ENCODE data around the gene CENPM. TPM values are rescaled to one million over a fixed set of nuclear protein-coding genes. Genes with fewer than 3 reads are reported as not detected.

CENPM gene
- polyA plus RNA-seq, 3 donors from 2014 or later = 4.3 to 9.3 (median 5.5) TPM

DNA sequence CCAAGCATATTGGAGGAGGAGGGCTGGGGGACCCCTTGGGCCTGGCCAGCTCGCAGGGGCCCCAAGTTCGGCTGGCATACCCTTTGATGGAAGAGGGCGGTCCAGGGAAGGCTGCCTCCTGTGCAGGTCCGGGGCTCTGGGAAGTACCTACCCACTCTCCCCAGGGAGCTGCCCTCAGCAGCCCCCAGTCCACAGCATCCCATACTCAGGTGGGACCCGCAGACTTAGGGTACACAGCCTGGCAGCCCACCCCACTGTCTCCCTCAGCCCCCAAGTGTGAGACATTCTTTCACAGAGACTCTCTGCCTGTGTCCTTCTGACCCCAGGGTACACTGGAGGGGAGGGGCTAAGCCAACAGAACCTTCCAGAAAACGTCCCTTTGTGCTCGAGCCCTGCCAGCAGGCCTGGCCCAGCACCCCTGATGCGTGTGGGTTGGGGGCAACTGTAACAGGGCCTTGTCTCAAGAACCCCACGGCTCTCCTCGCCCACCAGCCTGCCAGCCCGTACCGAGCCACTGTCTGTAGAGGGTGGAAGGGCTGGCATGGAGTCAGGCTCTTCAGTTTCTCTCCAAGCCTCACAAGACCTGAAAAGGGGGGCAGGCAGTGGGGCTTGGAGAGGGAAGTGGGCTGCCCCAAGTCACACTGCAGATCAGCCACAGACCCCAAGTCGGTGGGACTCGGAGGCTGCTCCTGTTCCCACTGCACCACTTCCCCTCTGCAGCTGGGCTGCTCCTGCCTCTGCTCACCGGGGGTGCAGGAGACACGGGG, 13.4 kb downstream of the CENPM start:
- Mint-ChIP-seq H3K27ac (no peak overlapping the region), H3K4me1 (no peaks in the 10 kb centered on the region), H3K36me3 (no peaks in the 10 kb centered on the region), H3K9me3 (no peaks in the 10 kb centered on the region), H3K4me3 (no peak overlapping the region), H3K27me3 (ENCODE audit: low read depth in 3 of 3) (no peaks in the 10 kb centered on the region)
- no peak for DNase-seq

DNA sequence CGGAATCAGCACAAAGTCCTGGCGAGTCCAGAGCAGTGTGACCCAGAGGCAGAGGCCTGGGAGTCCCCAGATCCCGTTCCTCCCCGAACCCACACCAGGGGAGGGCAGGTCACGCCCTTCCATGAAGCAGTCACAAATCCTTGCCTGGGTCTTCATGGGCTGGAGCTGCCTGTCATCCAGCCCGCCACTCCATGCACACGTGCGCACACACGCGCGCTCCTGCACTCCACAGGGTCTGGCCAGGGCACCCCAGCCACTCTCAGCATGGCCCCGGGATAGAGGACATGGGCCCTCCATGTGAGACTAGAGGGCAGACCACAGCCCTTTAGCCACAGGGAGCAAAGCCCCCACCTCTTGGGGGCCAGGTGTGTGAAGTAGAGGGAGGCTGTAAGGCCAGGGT, 14.6 kb downstream of the CENPM start:
- no peaks in the 10 kb centered on the region for H3K4me1 Mint-ChIP-seq
- H3K36me3 Mint-ChIP-seq = no peaks in the 10 kb centered on the region
- peaks cover 0 to 2% (median 2%) of the 10 kb centered on the region in 3 donors for H3K27me3 Mint-ChIP-seq (ENCODE audit: low read depth in 3 of 3)
- H3K9me3 Mint-ChIP-seq = no peaks in the 10 kb centered on the region
- no peak overlapping the region for H3K4me3 Mint-ChIP-seq
- no peak for DNase-seq
- no peak overlapping the region for H3K27ac Mint-ChIP-seq

DNA sequence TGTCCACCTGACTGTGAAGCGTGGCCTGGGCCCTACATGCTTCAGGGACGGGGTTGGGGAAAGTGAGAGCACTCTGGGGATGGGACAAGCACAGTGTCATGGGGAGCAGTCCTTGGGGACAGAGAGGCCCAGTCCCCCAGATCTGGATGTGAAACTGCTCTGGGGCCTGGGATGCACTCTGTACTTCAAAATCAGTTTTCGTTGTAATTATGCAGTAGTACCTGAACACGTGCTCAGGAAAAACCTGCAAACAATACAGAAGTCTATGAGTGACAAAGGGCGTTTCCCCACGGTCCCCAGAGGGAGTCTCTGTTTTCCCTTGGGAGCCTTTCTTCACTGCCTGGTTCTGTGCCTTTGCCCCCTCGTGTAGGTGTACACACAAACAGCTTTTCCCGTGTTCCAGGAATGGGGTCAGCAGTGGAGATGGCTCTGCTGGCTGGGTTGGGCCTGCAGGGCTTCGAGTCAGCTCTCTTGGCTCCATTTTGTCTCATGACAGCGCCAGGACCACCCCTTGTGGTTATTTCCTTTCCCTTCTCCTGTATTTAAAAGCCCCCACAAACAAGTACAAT, 15.2 kb downstream of the CENPM start:
- Mint-ChIP-seq H3K4me3 (no peak overlapping the region), H3K36me3 (no peaks in the 10 kb centered on the region), H3K27ac (peak overlapping the region in 1 of 6 donors; percentile 14), H3K9me3 (no peaks in the 10 kb centered on the region), H3K27me3 (ENCODE audit: low read depth in 3 of 3) (peaks cover 0 to 4% (median 2%) of the 10 kb centered on the region in 3 donors), H3K4me1 (no peaks in the 10 kb centered on the region)
- DNase-seq = no peak

DNA sequence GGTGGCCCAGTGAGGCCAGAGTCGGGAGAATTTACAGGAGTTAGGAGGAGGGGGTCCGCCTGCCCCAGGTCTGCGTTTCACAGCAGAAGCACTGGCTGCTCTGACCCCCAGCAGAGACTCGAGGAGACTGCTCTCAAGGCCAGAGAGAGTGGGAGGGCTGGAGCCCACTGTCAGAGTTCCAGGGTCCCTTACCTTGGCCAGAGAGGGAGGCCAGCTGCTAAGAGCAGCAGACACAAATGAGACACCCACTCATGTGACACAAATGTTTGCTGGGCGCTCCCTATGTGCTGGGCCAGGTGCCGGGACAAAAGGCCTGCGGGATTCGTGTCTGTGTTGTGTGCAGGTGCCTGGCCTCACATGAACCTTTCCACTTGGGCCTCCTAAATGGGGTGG, 17.5 kb downstream of the CENPM start:
- no peak for DNase-seq
- peaks cover 3 to 6% of the 10 kb centered on the region in 2 donors for H3K4me1 Mint-ChIP-seq
- no peaks in the 10 kb centered on the region for H3K9me3 Mint-ChIP-seq
- no peaks in the 10 kb centered on the region for H3K36me3 Mint-ChIP-seq
- H3K27ac Mint-ChIP-seq = no peak overlapping the region
- H3K4me3 Mint-ChIP-seq = no peak overlapping the region
- H3K27me3 Mint-ChIP-seq (ENCODE audit: low read depth in 3 of 3) = peaks cover 0 to 8% (median 5%) of the 10 kb centered on the region in 3 donors

GRCh38 chr22:41928593-41929417, 18.1 kb downstream of the CENPM start:
- Mint-ChIP-seq H3K9me3 (no peaks in the 10 kb centered on the region), H3K27ac (peak overlapping the region in 1 of 6 donors; percentile 53), H3K36me3 (no peaks in the 10 kb centered on the region), H3K4me3 (no peak overlapping the region), H3K27me3 (ENCODE audit: low read depth in 3 of 3) (peaks cover 0 to 9% (median 5%) of the 10 kb centered on the region in 3 donors), H3K4me1 (peaks cover 3 to 6% of the 10 kb centered on the region in 2 donors)
- no peak for DNase-seq

- Mint-ChIP-seq H3K9me3 (no peaks in the 10 kb centered on the region), H3K27me3 (ENCODE audit: low read depth in 3 of 3) (peaks cover 2 to 11% (median 5%) of the 10 kb centered on the region in 3 donors), H3K27ac (peak overlapping the region in 2 of 6 donors; percentile 51 to 53), H3K36me3 (no peaks in the 10 kb centered on the region), H3K4me3 (peak overlapping the region; percentile 17 to 53 (median 40)), H3K4me1 (peaks cover 3 to 6% of the 10 kb centered on the region in 2 donors)
- no peak for DNase-seq
These were observed 19.1 kb downstream of the CENPM start for GRCh38 chr22:41927813-41928212.

DNA sequence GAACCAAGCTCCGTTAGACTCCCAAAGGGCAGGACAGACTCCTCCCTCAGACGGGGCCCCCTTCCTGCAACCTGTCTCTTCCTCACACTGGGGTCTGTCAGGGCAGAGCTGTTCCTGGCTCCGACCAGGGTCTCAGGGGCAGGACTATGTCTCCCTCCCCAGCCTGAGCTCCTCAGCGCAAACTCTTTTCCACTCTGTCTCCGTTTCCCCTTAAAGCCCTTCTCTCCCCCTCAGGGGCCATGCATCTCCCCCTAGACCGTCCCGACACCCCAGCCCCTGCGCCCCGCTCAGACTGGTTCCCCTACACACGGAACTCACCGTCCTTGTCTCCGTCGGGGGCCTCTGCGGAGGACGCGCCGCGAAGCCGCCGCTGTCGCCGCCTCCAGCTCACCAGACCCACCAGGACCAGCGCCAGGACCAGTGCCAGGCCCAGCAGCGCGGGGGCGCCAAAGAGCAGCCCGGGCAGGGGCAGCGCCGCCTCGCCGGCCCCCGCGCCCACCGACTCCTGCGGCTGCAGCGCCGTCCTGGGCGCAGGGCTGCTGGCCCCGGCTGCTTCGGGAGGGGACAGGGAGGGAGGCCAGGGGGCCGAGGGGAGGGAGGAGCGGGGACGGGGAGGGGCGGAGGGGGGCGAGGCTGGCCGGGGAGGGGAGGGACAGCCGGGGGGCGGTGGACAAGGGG, 21.0 kb downstream of the CENPM start:
- no peak overlapping the region for H3K27ac Mint-ChIP-seq
- peak; percentile 62 to 70 (median 69) for DNase-seq
- peak overlapping the region; percentile 45 to 69 (median 64) for H3K4me3 Mint-ChIP-seq
- no peaks in the 10 kb centered on the region for H3K36me3 Mint-ChIP-seq
- H3K9me3 Mint-ChIP-seq = no peaks in the 10 kb centered on the region
- H3K4me1 Mint-ChIP-seq = peaks cover 3 to 6% of the 10 kb centered on the region in 2 donors
- H3K27me3 Mint-ChIP-seq (ENCODE audit: low read depth in 3 of 3) = peaks cover 2 to 11% (median 5%) of the 10 kb centered on the region in 3 donors

DNA sequence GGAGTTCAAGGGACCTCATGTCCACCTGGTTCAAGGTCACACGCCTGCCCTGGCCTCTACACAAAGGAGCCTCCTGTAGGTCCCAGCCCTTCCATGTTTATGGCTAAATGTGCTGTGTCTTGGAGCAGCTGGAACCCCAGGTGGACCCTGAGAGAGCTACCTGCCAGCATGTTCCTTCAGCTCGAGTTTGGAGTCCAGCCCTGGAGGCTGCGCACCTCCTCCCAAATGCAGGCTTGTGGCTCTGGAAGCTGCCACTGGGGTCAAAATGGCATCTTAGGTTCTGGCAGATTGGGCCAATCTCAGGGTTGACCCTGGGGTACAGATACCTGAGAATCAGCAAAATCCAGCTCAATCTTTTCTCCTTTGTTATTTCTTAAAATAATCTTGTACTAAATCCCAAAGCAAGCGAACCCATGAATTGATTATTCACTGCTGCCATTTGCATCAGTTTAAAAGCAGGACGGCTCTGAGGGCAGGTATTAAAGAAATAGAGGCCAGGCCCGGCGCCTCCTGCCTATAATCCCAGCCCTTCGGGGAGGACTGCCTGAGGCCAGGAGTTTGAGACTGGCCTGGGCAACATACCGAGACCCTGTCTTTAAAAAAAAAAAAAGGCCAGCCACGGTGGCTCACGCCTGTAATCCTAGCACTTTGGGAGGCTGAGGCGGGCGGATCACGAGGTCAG, 23.2 kb downstream of the CENPM start:
- peaks cover 13% of the 10 kb centered on the region in 2 donors for H3K4me1 Mint-ChIP-seq
- DNase-seq = no peak
- H3K9me3 Mint-ChIP-seq = no peaks in the 10 kb centered on the region
- H3K4me3 Mint-ChIP-seq = no peak overlapping the region
- H3K27ac Mint-ChIP-seq = no peak overlapping the region
- H3K36me3 Mint-ChIP-seq = no peaks in the 10 kb centered on the region
- H3K27me3 Mint-ChIP-seq (ENCODE audit: low read depth in 3 of 3) = peaks cover 5 to 11% (median 5%) of the 10 kb centered on the region in 3 donors

GRCh38 chr22:41922940-41923594, 23.9 kb downstream of the CENPM start:
- Mint-ChIP-seq H3K4me3 (no peak overlapping the region), H3K9me3 (no peaks in the 10 kb centered on the region), H3K27me3 (ENCODE audit: low read depth in 3 of 3) (peaks cover 5 to 11% (median 7%) of the 10 kb centered on the region in 3 donors), H3K4me1 (peaks cover 13 to 16% of the 10 kb centered on the region in 2 donors), H3K27ac (no peak overlapping the region), H3K36me3 (no peaks in the 10 kb centered on the region)
- DNase-seq = no peak

DNA sequence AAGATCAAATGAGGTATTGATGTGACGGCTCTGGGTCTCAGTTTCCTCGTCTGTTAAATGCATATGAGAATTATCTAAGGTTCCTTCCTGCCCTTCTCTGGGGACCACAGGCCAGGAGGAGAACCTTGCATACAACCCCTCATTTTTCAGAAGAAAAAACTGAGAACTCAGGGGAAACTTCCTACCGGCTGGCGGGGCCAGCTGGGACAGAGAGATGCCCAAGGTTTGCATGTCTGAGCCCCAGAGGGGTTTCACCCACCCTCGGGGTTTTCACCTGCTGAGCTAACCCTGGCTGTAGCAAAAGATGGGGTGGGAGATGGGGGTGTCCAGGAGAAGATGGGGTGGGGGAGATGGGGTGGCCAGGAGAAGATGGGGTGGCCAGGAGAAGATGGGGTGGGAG, 24.6 kb downstream of the CENPM start:
- no peak overlapping the region for H3K4me3 Mint-ChIP-seq

DNA sequence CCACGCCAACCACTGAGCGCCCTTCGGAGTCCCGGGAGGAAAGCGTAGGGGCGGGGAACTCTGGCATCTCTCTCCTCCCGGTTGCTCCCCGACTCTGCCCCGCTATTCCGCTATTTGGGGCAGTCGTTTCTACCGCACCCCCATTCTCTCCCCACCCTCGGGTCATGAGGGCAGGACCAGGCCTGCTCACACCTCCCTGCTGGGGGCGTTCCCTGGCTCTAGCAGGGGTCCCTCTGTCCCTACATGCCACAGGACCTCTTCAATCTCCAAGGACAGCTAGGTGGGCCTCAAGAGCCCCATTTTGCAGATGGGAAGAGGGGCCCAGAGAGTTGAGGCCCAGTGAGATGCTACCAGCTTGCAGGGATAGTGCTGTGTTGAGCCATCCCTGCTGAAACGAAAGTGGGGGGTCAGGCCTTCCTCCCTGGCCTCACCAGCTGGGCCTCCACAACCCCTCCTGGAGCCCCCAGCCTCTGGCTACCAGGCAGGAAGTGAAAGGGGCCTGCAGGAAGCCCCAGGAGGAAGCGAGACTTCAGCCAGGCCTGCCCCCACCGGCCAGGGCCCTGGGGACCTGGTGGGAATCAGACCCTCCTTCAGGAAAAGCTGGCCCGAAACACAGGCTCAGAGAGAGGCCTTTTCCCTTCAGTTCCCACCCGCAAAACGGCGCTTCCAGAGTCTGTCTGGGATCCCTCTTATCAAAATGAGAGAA, 26.5 kb downstream of the CENPM start:
- Mint-ChIP-seq H3K9me3 (no peaks in the 10 kb centered on the region), H3K27ac (no peak overlapping the region), H3K27me3 (ENCODE audit: low read depth in 3 of 3) (peaks cover 8 to 21% (median 11%) of the 10 kb centered on the region in 3 donors), H3K4me3 (peak overlapping the region; percentile 53 to 80 (median 74)), H3K4me1 (peaks cover 13 to 18% of the 10 kb centered on the region in 2 donors), H3K36me3 (no peaks in the 10 kb centered on the region)
- DNase-seq = no peak

More for the DNA sequence above, 24.6 kb downstream of the CENPM start:
- no peaks in the 10 kb centered on the region for H3K9me3 Mint-ChIP-seq
- H3K36me3 Mint-ChIP-seq = no peaks in the 10 kb centered on the region
- peaks cover 13 to 18% of the 10 kb centered on the region in 2 donors for H3K4me1 Mint-ChIP-seq
- H3K27ac Mint-ChIP-seq = no peak overlapping the region
- no peak for DNase-seq
- H3K27me3 Mint-ChIP-seq (ENCODE audit: low read depth in 3 of 3) = peaks cover 5 to 9% (median 5%) of the 10 kb centered on the region in 3 donors

All from immature natural killer cell (primary cell).